Right renal pelvis (tissue), 4 donors: ENCODE data around the gene C5. TPM values are rescaled to one million over a fixed set of nuclear protein-coding genes. Genes with fewer than 3 reads are reported as not detected.
"Not testable (repeated sequence)": the region's sequence is repeated elsewhere in the genome, so short reads cannot be mapped to it uniquely, and the experiment has no call there.

Experiments used
- DNase-seq, 4 donors: peaks; one replicate each; pipeline ENCODE4 v3.0.0-alpha.2; 2013; ENCODE audit warnings: low read depth in 4 of 4, low spot score in 3 of 4, missing footprints in 1 of 4
- polyA plus RNA-seq, 4 donors: library from polyadenylated mRNA; unstranded; fragments of 120-200 nt; gene quantifications; one replicate each; pipeline ENCODE4 v1.2.1, GENCODE V29; 2013; ENCODE audit not compliant: insufficient read length in 4 of 4

C5 gene
- polyA plus RNA-seq, 4 donors: 12.0 to 16.6 (median 15.5) TPM

GRCh38 chr9:121053544-121053943, 3.5 kb upstream of the C5 start:
- no peak for DNase-seq

- DNase-seq: no peak
Measured at GRCh38 chr9:121048618-121049017, 1.5 kb downstream of the C5 start.

- no peak for DNase-seq
Measured at GRCh38 chr9:121048175-121048574, 1.9 kb downstream of the C5 start.

- no peak for DNase-seq
Measured at GRCh38 chr9:121038804-121039203, 11.3 kb downstream of the C5 start.

- DNase-seq: no peak
Measured at GRCh38 chr9:121038362-121038761, 11.7 kb downstream of the C5 start.

GRCh38 chr9:121035717-121036116, 14.4 kb downstream of the C5 start:
- DNase-seq: not testable (repeated sequence)

GRCh38 chr9:121034529-121034928, 15.5 kb downstream of the C5 start:
- DNase-seq: no peak

GRCh38 chr9:121029469-121029868, 20.6 kb downstream of the C5 start:
- DNase-seq: no peak

GRCh38 chr9:121028285-121028684, 21.8 kb downstream of the C5 start:
- DNase-seq: not testable (repeated sequence)

GRCh38 chr9:121026768-121027167, 23.3 kb downstream of the C5 start:
- DNase-seq: no peak

- no peak for DNase-seq
Measured at GRCh38 chr9:121026260-121026691, 23.8 kb downstream of the C5 start.

- no peak for DNase-seq
Measured at GRCh38 chr9:121024237-121024636, 25.8 kb downstream of the C5 start.

- DNase-seq: no peak
Measured at GRCh38 chr9:121023064-121023463, 27.0 kb downstream of the C5 start.

GRCh38 chr9:121021301-121021700, 28.8 kb downstream of the C5 start:
- DNase-seq: no peak

- DNase-seq: no peak
Measured at GRCh38 chr9:121019273-121019672, 30.8 kb downstream of the C5 start.

- no peak for DNase-seq
Measured at GRCh38 chr9:121013911-121014310, 36.2 kb downstream of the C5 start.

GRCh38 chr9:121009650-121010049, 40.4 kb downstream of the C5 start:
- no peak for DNase-seq

- no peak for DNase-seq
Measured at GRCh38 chr9:120999317-120999716, 50.8 kb downstream of the C5 start.

GRCh38 chr9:120998111-120998510, 52.0 kb downstream of the C5 start:
- DNase-seq: no peak

GRCh38 chr9:120997502-120997901, 52.6 kb downstream of the C5 start:
- no peak for DNase-seq

GRCh38 chr9:120996409-120996808, 53.7 kb downstream of the C5 start:
- DNase-seq: no peak

- no peak for DNase-seq
Measured at GRCh38 chr9:120989065-120989464, 61.0 kb downstream of the C5 start.

- peak; percentile 20 to 27 (median 24) for DNase-seq
Measured at GRCh38 chr9:120985819-120986222, 64.3 kb downstream of the C5 start.
